K562 (cell line): ENCODE measurements around the gene CREG1. TPM values are rescaled to one million over a fixed set of nuclear protein-coding genes. Genes with fewer than 3 reads are reported as not detected.

ENCODE experiments used
- ETV5 ChIP-seq: sonication (generic); formaldehyde crosslinking; IDR thresholded peaks from 2 replicates; pipeline ENCODE4 v1.4.0; 2020; ENCODE audit warnings: low read depth, mild to moderate bottlenecking, missing genetic modification reagents
- NFE2L1 ChIP-seq: fragments of 450-650 bp; IDR thresholded peaks from 2 replicates; pipeline ENCODE4 v1.6.1; 2016; ENCODE audit warnings: missing genetic modification characterization, low read depth, mild to moderate bottlenecking, missing compliant biosample characterization, moderate library complexity, borderline replicate concordance
- NFXL1 ChIP-seq: fragments of 450-650 bp; formaldehyde crosslinking; IDR thresholded peaks from 2 replicates; pipeline ENCODE4 v1.4.0; 2021; ENCODE audit warnings: mild to moderate bottlenecking
- NKRF ChIP-seq: fragments of 450-650 bp; IDR thresholded peaks from 2 replicates; pipeline ENCODE4 v1.6.1; 2016; ENCODE audit warnings: borderline replicate concordance
- POLR2AphosphoS5 ChIP-seq: IDR thresholded peaks from 2 replicates; pipeline ENCODE4 v1.6.1; 2011; ENCODE audit warnings: mild to moderate bottlenecking, low read depth, low read length, moderate library complexity; ENCODE audit not compliant: control insufficient read depth, insufficient read depth
- RBFOX2 ChIP-seq: fragments of 200-400 bp; formaldehyde crosslinking; IDR thresholded peaks from 2 replicates; pipeline ENCODE4 v1.6.1; 2017; ENCODE audit warnings: low read depth, mild to moderate bottlenecking, low read length, moderate library complexity
- TRIM24 ChIP-seq, 2 experiments: fragments of 450-650 bp; IDR thresholded peaks; 2 replicates each; pipeline ENCODE4 v1.6.1; 2016
- ZBTB11 ChIP-seq, 3 experiments: fragments of 200-800 bp in 1 of 3; fragments of 250-450 bp in 1 of 3; fragments of 450-650 bp in 1 of 3; sonication (Bioruptor Pico) in 1 of 3; sonication (Bioruptor generic) in 1 of 3; formaldehyde crosslinking in 1 of 3; IDR thresholded peaks; 2 replicates each; pipeline versions ENCODE4 v1.6.1 to v1.8.0; 2016 to 2022; ENCODE audit warnings: mild to moderate bottlenecking in 2 of 3, missing genetic modification characterization in 2 of 3, missing compliant biosample characterization in 1 of 3, moderate library complexity in 1 of 3
- ZFP1 ChIP-seq: fragments of 450-650 bp; formaldehyde crosslinking; IDR thresholded peaks from 2 replicates; pipeline ENCODE4 v1.4.0; 2020; ENCODE audit warnings: mild to moderate bottlenecking, mixed read lengths
- ZNF584 ChIP-seq: fragments of 200-800 bp; sonication (Bioruptor generic); IDR thresholded peaks from 2 replicates; pipeline ENCODE4 v1.6.1; 2016; ENCODE audit warnings: low read depth, mild to moderate bottlenecking, missing genetic modification characterization, missing compliant biosample characterization
- ZNF589 ChIP-seq: fragments of 200-800 bp; sonication (Bioruptor generic); IDR thresholded peaks from 2 replicates; pipeline ENCODE4 v1.6.1; 2016; ENCODE audit warnings: low read depth, missing genetic modification characterization, missing compliant biosample characterization
- polyA plus RNA-seq, 8 experiments: library from polyadenylated mRNA; depleted of rRNA in 4 of 8; stranded (reverse) in 5 of 8; unstranded in 3 of 8; fragments of >200 nt; fragmentation: Nextera tagmentation in 2 of 8; fragmentation: Illumina TruSeq in 1 of 8; extraction: Ambion mirVana in 2 of 8; extraction: Trizol in 1 of 8; gene quantifications; 2 replicates each; pipeline versions ENCODE4 v1.2.1 to v1.2.3, GENCODE V29; 2011 to 2014; ENCODE audit warnings: inconsistent platforms in 1 of 8, missing spikeins in 1 of 8
- total RNA-seq, 7 experiments: library from RNA; depleted of rRNA in 6 of 7; stranded (reverse); fragments of >200 nt in 6 of 7; fragmentation: Illumina TruSeq in 2 of 7; extraction: Trizol in 2 of 7; gene quantifications; 2 replicates each; pipeline versions ENCODE4 v1.2.1 to v1.2.3, GENCODE V29; 2011 to 2021; ENCODE audit warnings: low replicate concordance in 1 of 7
- TF ChIP-seq, protein P1 (sequence below): fragments of 450-650 bp; formaldehyde crosslinking; IDR thresholded peaks from 2 replicates; pipeline ENCODE4 v1.4.0; 2020; ENCODE audit warnings: mild to moderate bottlenecking, mixed read lengths
- TF ChIP-seq, protein P2 (sequence below): fragments of 250-450 bp; sonication (Bioruptor Pico); IDR thresholded peaks from 2 replicates; pipeline ENCODE4 v1.4.0; 2020; ENCODE audit warnings: mild to moderate bottlenecking, moderate library complexity, borderline replicate concordance
- TF ChIP-seq, protein P3 (sequence below): fragments of 250-450 bp; sonication (Bioruptor Pico); IDR thresholded peaks from 2 replicates; pipeline ENCODE4 v1.5.0; 2021; ENCODE audit warnings: mild to moderate bottlenecking, borderline replicate concordance

Gene CREG1
- total and polyA plus RNA-seq, 9 of the 15 experiments (the other 6 are each of a cell fraction or from before 2014, with no cell fraction given), result 45.7 to 272 (median 161) TPM

DNA sequence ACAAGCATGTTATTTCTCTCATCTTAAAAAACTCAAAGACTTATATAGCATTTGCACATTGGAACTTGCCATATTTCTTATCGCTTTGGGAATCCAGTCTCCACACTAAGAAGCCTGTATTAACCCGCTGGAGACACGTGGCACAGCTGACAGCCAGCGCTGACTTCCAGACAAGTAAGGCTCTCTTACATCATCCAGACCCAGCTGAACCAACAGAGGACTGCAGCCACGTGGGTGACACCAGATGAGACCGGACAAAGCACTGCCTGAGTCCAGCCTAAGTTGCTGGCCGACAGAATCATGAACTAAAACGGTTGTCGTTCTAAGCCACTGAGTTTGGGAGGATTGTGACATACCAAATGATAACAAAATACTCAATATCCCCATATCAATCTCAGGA is 28.9 kb downstream of the CREG1 start (continued):
- TF ChIP-seq ZBTB11 (CRISPR knock-in tag; IDR thresholded peaks at IDR 0.05) (no peak), NFE2L1 (no peak), ZFP1 (no peak), POLR2AphosphoS5 (no peak), TRIM24 (IDR thresholded peaks at IDR 0.05) (peak; percentile 19 to 68; a peak in 2 of 4 replicates), ZNF584 (CRISPR knock-in tag) (peak; percentile 77), NFXL1 (CRISPR knock-in tag) (0 out of 2 replicates have a peak, but pooled peaks have one; percentile 26), ZNF589 (peak; percentile 74), ETV5 (CRISPR knock-in tag) (no peak), NKRF (peak; percentile 78; the same call in 1 of the 2 replicates), RBFOX2 (peak; percentile 36; the same call in 1 of the 2 replicates)
- TF ChIP-seq, protein P1, sequence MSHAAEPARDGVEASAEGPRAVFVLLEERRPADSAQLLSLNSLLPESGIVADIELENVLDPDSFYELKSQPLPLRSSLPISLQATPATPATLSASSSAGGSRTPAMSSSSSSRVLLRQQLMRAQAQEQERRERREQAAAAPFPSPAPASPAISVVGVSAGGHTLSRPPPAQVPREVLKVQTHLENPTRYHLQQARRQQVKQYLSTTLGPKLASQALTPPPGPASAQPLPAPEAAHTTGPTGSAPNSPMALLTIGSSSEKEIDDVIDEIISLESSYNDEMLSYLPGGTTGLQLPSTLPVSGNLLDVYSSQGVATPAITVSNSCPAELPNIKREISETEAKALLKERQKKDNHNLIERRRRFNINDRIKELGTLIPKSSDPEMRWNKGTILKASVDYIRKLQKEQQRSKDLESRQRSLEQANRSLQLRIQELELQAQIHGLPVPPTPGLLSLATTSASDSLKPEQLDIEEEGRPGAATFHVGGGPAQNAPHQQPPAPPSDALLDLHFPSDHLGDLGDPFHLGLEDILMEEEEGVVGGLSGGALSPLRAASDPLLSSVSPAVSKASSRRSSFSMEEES (CRISPR knock-in tag), result no peak
- TF ChIP-seq, protein P2, sequence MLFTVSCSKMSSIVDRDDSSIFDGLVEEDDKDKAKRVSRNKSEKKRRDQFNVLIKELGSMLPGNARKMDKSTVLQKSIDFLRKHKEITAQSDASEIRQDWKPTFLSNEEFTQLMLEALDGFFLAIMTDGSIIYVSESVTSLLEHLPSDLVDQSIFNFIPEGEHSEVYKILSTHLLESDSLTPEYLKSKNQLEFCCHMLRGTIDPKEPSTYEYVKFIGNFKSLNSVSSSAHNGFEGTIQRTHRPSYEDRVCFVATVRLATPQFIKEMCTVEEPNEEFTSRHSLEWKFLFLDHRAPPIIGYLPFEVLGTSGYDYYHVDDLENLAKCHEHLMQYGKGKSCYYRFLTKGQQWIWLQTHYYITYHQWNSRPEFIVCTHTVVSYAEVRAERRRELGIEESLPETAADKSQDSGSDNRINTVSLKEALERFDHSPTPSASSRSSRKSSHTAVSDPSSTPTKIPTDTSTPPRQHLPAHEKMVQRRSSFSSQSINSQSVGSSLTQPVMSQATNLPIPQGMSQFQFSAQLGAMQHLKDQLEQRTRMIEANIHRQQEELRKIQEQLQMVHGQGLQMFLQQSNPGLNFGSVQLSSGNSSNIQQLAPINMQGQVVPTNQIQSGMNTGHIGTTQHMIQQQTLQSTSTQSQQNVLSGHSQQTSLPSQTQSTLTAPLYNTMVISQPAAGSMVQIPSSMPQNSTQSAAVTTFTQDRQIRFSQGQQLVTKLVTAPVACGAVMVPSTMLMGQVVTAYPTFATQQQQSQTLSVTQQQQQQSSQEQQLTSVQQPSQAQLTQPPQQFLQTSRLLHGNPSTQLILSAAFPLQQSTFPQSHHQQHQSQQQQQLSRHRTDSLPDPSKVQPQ (CRISPR knock-in tag), result no peak
- TF ChIP-seq, protein P3, sequence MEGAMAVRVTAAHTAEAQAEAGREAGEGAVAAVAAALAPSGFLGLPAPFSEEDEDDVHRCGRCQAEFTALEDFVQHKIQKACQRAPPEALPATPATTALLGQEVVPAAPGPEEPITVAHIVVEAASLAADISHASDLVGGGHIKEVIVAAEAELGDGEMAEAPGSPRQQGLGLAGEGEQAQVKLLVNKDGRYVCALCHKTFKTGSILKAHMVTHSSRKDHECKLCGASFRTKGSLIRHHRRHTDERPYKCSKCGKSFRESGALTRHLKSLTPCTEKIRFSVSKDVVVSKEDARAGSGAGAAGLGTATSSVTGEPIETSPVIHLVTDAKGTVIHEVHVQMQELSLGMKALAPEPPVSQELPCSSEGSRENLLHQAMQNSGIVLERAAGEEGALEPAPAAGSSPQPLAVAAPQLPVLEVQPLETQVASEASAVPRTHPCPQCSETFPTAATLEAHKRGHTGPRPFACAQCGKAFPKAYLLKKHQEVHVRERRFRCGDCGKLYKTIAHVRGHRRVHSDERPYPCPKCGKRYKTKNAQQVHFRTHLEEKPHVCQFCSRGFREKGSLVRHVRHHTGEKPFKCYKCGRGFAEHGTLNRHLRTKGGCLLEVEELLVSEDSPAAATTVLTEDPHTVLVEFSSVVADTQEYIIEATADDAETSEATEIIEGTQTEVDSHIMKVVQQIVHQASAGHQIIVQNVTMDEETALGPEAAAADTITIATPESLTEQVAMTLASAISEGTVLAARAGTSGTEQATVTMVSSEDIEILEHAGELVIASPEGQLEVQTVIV (CRISPR knock-in tag), result no peak
